ENCODE measurements around the gene EID3.
"Not testable (repeated sequence)": the region's sequence is repeated elsewhere in the genome, so short reads cannot be mapped to it uniquely, and the experiment has no call there.

EID3 gene

DNA sequence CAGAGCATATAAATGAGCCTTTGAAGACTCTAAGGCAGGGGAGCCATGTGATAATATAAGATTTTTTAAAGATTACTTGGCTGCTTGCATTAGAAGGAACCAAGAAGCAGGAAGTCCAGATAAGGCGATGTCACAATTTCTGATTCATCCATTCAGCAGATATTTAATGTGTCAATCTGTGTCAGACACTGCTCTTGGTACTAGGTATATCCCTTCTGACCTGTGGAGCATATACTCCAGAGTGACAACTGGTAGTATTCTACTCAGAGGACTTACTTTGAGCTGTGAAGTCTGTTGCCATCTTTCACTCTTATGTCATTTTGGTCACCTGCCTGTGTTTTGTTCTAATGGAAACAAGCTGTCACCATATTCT lies 10.7 kb downstream of the EID3 start:
- no peak for DNase-seq

DNA sequence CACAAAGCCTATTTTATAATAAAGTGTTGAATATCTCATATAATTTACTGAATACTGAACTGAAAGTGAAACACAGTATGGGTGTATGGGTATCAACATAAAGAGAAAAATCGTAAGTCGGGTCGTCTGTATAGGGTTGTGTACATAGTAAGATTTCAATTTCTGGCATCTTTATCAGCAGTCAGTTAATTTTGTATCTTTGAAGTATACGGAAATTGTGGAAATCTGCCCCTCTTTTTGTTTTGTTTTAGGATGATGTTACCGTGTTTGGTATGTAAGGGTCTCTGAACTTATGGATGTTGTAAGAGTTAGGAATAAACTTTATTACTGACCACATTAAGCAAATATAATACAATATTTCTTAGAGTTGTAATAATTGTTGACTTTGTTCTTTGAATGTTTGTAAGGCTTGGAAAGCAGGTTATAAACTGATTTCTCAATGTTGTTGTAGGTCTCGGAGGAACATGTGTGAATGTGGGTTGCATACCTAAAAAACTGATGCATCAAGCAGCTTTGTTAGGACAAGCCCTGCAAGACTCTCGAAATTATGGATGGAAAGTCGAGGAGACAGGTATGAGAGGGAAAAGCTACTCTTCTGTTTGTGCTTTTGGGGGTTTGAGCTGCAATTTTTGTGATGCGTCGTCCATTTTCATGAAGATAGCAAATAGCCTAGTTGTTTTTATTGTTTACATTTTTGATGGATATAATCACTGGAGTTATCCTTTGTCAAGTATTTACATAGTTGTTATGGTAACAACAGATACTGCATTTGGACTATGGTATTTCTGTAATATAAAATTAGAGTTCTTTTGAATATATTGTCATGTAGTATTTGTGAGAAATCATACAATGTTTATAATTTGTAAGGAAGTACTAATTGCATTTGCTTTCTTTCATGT lies 12.0 kb downstream of the EID3 start:
- no peak for DNase-seq

DNA sequence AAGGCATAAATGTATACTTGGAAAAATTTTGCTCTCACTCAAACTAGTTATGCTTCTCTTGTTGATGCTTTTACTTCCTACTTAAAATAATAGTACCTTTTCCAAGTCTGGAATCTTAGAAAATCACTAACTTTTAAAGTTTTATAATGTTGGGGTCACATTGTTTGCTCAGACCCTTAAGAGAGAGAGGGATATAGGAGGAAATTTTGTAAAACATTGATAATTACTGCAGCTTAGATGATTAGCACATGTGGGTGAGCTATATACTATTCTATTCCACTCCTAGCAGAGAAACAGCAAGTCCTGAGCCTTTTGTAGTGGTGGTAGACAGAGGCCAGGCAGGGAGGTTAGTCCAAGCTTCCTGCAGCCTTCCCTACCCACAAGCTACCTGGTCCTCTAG lies 13.4 kb downstream of the EID3 start:
- DNase-seq: no peak

DNA sequence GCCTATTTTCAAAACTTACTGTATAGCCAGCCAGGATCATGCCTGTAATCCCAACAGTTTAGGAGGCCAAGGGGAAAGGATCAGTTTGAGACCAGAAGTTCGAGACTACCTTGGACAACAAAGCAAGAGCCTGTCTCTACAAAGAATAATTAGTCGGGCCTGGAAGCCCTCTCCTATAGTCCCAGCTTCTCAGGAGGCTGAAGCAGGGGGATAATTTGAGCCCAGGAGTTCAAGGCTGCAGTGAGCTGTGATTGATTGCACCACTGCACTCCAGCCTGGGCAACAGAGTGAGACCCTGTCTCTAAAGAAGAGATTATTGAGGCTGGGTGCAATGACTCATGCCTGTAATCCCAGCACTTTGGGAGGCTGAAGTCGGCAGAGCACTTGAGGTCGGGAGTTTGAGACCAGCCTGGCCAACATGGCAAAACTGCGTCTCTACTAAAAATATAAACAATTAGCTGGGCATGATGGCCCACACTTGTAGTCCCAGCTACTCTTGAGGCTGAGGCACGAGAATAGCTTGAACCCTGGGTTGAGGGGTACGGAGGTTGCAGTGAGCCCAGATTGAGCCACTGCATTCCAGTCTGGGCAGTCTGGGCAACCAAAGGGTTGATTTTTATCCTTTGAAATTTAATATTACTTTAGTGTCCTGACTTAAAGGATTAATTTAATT lies 14.1 kb downstream of the EID3 start:
- DNase-seq: no peak

DNA sequence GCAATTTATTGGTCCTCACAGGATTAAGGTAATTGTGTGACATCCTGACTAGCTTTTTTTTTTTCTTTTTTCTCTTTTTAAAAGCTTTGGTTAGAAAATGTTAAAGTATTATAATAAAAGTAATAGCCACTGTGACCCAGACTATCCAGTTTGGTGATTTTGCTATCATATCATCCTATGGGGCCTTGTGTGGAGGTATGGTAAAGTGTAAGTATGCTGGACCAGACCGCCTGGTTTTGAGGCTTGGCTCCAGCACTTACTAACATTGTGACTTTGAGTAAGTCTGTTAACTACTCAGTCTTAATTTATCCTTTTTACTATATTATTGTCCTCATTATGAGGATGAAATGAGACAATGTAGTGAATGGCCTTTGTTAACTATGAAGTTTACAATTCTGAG lies 15.5 kb downstream of the EID3 start:
- DNase-seq: no peak

DNA sequence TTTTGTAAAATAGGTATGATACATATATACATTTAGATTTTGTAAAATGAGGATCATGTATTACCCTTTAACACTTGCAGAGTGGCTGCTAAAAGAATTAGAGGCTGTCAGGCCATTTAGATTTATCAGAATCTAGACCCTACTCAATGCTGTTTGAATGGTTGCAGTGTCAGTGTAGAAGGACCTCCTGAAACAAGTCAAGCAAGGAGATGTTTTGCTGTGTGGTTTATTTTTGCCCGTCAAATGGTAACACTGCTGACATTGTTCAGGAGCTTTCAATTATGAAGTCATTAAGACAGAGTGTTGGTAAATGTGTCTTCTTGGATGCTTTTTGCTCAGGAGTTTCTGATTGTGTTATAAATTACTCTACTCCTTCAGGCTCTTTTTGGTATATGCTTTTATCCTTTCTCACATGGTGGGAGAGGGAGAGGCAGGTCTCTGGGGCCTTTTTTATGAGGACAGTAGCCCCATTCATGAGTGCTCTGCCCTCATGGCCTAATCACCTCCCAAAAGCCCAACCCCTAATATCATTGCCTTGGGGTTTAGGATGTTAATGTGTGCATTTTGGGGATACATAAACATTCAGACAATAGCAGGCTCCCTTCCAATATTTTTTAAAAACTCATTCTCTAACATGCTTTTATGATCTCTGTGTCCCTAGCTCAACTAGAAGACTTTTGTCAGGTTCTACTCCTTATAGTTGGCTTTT lies 16.5 kb downstream of the EID3 start:
- no peak for DNase-seq

DNA sequence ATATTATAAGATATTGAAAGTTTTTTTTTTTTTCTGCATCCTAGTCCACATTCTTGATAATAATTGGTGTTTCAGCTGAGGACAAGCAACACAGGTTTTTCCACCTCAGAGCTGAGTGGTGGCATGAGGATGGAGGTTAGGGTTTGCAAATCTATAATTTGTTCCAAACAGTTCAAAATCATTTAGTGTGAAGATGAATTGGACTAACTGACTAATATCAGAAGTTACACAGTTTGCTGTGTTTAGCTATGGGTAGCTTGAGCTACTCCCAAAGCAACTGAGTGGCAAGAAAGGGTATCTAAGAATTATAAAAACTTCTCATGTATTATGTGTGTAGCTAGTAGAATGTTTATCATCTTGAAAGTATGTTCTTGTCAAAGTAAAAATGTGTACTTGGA lies 17.1 kb downstream of the EID3 start:
- DNase-seq: no peak

DNA sequence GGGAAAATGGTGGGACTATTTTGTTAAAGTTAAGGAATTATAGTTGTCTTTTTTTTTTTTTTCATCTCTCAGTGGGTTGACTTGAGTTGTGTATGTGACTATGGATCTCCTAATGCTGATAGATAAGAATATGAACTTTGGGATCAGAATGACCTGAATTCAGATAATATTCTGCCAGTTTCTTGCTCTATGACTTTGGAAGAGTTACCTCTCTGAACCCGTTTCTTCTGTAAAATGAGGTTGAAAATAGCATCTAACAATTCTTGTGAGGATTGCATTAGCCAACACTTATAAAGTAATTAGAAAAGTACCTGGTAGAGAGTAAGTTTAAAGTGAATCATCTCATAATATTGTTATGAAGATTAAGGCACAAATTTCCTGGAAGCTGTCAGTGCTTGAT lies 18.4 kb downstream of the EID3 start:
- DNase-seq: no peak

DNA sequence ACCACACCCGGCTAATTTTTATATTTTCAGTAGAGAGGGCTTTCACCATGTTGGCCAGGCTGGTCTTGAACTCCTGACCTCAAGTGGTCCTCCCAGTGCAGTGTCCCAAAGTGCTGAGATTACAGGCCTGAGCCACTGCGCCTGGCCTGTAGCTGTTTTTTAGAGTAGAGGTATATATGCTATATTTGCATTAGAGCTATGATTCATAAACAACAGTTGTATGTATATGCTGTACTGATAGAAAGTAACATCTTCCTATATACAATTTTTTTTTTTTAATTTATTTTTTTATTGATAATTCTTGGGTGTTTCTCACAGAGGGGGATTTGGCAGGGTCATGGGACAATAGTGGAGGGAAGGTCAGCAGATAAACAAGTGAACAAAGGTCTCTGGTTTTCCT lies 19.0 kb downstream of the EID3 start:
- not testable (repeated sequence) for DNase-seq

DNA sequence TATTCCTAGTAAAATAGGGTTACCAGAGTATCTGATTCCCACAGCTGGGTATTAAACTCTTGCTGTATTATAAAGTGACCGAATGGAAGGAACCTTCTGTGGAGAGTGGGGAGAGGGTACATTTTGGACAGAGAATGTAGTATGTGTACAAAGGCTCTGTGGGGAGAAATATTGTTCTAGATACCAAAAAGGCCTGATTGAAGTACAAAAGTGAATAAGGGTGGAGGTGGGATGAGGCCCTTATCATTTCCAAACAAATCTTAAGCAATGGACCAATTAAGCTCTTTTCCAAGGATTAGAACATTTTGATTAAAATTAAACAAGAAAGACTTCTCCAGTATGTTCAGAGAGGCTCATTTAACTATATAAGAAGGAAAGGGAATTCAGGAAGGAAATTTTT lies 20.4 kb downstream of the EID3 start:
- DNase-seq: no peak

DNA sequence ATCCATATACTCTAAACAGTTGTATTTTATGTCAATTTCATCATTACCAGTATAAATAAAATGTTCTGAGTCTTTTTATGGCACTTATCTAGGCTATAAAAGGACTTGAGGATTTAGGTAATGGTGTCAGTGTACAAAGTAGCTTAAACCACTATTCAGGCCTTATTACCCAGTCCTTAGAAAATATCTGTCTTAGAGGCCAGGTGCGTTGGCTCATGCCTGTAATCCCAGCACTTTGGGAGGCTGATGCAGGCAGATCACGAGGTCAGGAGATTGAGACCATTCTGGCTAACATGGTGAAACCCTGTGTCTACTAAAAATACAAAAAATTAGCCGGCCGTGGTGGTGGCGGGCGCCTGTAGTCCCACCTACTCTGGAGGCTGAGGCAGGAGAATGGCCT lies 24.7 kb downstream of the EID3 start:
- DNase-seq: not testable (repeated sequence)

DNA sequence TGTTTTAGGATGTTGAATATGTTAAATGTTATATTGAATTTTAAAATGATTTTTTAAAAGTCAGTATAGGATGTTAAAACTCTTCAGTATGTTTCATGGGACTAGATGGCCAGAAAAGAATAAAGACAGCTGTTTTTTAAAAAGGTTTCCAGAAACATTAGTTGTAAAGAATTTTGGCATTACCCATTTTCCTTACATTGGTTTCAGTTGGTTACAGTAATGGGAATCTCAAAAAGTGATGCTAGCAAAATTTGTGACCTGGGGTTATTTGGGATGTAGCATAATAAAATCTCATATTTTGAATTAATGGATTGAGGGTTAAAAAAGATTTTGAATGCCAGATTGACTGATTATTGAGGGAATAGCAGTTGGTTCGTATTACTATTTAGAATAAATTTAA lies 25.3 kb downstream of the EID3 start:
- DNase-seq: no peak

DNA sequence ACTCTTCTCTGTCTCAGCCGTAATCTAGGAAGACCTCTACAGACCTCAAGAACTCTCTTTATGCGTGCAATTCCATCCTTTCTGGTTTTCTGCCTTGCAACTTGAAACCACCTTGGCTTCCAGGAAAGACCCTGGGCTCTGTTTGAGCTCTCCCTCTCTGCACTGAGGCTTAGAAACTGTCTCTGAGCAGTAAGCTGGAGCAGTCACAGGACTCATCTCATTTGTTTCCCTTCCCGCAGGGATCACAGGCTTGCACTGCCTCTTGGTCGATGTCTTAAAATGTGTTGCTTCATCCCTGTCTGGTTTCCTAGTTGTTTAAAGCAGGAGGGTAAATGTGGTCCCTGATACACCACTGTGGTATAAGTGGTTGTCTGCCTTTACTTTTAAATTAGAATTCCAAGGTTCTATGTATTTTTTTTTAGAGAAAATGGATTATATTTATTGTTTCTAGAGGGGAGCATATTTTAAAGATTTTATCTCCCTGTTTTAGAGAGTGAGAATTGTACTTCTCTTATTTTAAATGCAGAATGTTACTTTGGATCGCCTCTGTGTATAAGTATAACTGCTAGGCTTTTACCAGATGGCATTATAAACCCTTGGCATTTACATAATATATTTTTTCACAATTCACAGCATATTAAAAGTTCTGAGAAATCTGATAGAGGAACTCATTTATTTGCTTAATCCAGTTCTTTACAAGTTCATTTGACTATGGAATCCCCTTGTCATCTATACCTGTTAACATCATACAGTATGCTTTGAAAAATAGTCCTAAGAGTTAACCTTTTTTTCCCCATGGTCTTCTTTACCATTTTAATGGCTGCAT lies 26.4 kb downstream of the EID3 start:
- DNase-seq: no peak

DNA sequence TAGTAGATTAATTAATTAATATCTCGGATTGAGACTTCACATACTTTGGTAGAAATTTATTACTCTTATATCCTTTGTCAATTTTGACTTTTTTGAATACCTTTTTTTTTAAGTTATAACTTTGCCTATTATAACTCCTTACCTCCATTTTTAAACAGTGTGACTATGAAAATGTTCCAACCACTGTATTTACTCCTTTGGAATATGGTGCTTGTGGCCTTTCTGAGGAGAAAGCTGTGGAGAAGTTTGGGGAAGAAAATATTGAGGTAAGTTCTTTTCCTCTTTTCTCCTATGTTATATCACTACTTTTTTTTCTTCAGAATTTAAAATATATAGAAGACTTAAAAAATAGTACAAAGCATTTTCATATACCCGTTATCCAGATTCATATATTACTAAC lies 27.8 kb downstream of the EID3 start:
- DNase-seq: no peak

DNA sequence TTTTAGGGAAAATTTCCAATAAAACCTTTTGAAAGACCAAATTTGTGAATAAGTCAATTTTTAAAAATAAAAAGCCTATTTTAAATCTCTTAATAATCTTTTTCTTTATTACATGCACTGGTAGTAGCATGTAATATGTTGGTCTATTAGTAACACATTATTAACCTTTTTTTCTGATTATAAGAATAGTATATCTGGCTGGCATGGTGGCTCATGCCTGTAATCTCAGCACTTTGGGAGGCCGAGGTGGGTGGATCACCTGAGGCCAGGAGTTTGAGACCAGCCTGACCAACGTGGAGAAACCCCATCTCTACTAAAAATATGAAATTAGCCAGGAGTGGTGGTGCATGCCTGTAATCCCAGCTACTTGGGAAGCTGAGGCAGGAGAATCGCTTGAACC lies 28.7 kb downstream of the EID3 start:
- DNase-seq: not testable (repeated sequence)

DNA sequence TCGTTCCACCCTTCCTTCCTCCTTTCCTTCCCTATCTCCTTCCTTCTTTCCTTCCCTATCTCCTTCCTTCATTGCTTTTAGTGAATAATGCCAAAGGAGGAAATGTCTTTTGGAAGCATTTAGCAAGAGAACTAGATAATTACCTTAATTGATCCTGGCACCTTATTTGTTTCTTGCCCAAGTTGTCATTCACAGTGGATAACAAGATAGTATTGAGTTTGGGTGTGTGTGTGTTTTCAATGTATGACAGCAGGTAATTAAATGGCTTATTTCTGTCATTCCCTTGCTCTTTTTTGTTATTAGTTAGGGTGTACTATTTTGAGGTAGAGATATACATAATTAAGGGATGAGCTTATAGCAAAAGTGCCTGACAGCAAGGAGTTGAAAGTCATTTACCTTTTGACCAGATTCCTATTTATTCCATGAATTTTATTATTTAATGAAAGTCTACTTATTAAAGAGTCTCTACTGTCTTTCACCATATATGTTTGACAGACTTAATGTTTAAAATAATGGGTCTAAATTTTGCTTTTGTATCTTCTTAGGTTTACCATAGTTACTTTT lies 30.2 kb downstream of the EID3 start:
- DNase-seq: no peak

DNA sequence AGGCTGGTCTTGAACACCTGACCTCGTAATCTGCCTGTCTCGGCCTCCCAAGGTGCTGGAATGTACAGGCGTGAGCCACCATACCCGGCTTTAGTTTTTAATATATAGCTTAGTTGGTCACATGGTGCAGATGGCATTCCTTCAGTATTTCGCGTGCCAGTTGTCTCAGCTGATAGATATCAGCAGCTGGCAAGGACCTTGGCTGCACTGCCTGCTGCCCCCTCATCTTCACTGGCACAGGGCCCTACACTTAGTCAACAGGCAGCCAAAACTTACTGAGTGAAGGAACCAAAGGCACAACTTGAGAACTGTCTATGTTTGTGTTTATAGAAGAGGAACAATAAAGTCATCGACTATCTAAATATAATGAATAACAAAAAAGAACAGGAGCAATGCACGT lies 31.0 kb downstream of the EID3 start:
- DNase-seq: no peak

DNA sequence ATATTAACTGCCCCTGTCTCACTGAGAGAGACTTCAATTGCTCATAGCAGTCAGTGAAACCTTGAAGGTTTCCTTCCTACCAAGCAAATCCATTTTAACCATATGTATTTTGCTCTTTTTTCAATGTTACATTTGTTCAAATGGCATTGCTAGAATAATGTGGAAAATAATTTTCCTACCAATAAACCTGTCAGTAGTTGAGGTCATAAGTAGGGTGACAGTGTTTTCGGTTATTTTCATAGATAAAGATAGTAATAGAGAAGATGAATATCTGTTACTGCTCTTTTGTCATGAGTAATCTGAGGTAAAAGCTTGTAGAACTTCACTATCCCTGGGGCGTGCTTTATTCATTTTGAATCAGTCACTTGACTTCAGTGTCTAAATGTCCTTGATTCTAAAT lies 32.6 kb downstream of the EID3 start:
- no peak for DNase-seq

DNA sequence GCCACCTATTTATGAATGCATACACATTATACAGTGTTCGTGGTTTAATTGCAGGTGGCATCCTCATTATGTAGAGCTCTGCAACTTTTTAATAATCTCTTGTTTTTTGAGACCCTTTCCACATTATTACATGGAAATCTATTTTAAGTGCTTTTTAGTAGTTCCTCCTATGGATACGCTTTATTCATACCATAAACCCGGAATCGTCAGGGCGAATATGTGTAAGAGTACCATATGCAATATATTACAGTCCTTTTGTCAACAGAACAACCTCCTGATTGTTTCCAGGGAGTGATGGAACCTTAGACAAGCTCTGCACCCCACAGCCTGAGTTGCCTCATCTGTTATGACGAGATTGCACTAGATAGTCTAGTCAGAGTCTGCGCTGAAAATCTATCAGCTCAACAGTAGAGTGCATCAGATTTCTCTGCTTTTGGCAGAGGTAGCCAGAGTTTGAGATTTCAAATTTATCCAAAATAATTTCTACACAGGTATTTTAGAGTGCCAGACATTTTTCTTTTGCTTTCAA lies 33.6 kb downstream of the EID3 start:
- no peak for DNase-seq

DNA sequence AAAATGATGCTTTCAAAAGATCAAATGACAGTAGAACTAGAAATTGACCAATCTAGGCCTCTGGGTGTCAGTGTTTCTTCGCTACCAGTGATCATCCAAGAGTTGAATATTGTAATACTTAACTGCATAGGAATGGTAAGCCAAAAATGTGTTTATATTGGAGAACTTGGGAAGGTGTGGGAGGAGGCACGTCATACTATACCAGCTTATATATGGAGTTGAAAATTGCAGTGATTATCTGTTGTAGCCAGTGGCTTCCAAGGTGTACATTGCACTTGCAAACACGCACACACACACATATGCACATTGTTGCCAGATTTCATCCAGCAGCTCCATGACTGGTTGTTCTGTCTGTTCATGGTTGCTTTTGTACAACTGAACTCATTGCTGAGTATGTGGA lies 36.1 kb downstream of the EID3 start:
- DNase-seq: no peak

DNA sequence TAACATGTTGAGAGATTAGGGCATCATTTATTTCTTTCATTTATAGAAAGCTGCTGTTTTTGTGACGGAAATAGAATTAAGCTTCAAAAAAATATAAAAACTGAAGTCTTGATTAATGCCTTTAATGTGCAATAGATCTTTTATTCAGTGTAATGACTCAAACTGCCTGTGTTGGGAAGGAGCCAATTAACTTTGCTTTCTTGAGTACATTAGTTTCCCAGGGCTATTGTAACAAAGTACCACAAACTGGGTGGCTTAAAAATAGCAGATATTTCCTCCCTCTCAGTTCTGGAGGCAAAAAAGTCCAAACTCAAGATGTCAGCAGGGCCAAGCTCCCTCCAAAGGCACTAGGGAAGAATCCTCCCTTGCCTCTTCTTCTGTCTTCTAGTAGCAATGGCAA lies 36.6 kb downstream of the EID3 start:
- DNase-seq: no peak

DNA sequence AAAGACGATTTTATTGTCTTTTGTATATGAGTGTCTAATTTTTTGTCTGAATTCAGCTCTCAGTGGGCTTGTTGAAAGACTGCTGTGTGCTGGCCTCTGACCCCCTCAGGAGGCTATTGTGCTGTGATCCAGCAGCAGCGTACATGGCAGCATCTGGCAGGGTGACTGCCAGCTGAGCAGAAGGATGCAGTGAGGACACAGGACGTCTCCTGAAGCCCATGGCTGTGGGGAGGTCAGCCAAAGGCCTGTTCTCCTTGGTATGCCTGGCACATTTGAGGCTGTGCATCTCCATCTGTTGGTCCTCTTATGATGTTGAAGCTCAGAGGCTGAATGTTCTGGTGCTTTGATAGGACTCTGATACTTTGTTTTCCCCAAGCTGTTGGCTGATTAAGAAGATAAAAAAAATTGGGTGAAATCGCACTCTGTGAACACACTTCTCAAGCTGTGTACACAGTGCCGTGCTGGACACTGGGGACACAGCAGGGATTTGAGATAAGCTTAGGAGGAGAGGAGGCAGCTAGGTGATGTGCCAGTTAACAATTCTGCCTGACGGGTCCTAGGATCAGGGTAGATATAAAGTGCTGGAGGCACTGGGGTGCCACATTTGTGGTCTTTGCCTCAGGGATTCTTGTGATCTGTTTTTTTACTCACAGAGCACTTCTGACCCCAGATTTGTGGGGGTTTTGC lies 37.5 kb downstream of the EID3 start:
- DNase-seq: no peak
